ENCODE results near the gene RNF146. TPM values are rescaled to one million over a fixed set of nuclear protein-coding genes. Genes with fewer than 3 reads are reported as not detected.
A peak's percentile ranks its signal among the peaks of the same experiment; 100 is the strongest.

Gene RNF146
- total and polyA plus RNA-seq, 5 donors from 2014 or later: 7.9 to 17.5 (median 14.0) TPM

DNA sequence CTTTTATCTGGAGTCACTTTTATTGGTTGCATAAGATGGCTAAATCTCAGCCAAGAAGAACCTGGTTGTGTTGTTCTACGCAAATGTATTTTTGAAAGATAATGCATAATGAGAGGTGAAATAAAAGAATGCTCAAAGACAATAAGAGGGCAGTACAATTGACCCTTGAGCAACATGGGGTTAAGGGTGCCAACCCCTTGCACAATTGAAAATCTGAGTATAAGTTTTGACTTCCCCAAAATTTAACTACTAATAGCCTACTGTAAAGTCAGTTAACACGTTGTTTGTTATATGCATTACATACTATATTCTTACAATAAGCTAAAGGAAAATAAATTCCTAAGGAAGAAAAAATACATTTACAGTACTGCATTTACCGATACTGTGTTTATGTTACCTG lies 5.9 kb downstream of the RNF146 start:
- Histone ChIP-seq H3K27ac (ENCODE audit: insufficient read depth, low read length, poor library complexity, severe bottlenecking) (no peak overlapping the region), H3K27me3 (ENCODE audit: control insufficient read depth, insufficient read depth, low read length) (no peaks in the 10 kb centered on the region), H3K9me3 (ENCODE audit: control insufficient read depth in 2 of 2, low read length in 2 of 2) (no peaks in the 10 kb centered on the region), H3K4me3 (ENCODE audit: low read depth, low read length) (no peak overlapping the region), H3K4me1 (ENCODE audit: control insufficient read depth, insufficient read depth, low read length, poor library complexity, severe bottlenecking) (peaks cover 11% of the 10 kb centered on the region), H3K36me3 (ENCODE audit: control insufficient read depth, insufficient read depth, low read length) (no peaks in the 10 kb centered on the region)
- H3K4me3 Mint-ChIP-seq: peak overlapping the region in 1 of 4 donors; percentile 1
- DNase-seq (no peak), ATAC-seq (ENCODE audit: low read depth in 2 of 2) (no peak)
- H3K36me3 Mint-ChIP-seq: peaks cover 4% of the 10 kb centered on the region
- H3K27ac Mint-ChIP-seq: no peak overlapping the region
- peaks cover 0 to 1% (median 0%) of the 10 kb centered on the region in 7 donors for H3K9me3 Mint-ChIP-seq
- no peaks in the 10 kb centered on the region for H3K27me3 Mint-ChIP-seq
- H3K4me1 Mint-ChIP-seq: peaks cover 30 to 61% (median 45%) of the 10 kb centered on the region in 4 donors

DNA sequence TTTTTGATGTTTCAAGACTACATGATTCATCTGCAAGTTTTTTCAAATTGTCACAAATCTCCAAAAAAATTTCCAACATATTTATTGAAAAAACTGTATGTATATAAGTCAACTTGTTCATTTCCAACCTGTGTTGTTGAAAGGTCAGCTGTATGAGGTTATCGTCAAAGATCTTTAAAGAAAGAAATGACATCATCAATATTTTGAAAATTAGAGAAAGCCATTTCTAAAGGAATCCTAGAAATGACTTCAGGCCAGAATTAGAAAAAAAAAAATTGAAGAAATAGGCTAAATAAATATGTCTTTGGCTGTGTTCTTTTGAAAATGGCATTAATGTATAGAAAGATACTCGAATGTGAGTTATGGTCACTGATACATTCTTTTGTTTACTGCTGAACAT lies 6.8 kb downstream of the RNF146 start:
- DNase-seq: no peak
- no peak overlapping the region for H3K4me3 Mint-ChIP-seq
- Histone ChIP-seq H3K4me3 (ENCODE audit: low read depth, low read length) (no peak overlapping the region), H3K27me3 (ENCODE audit: control insufficient read depth, insufficient read depth, low read length) (no peaks in the 10 kb centered on the region), H3K27ac (ENCODE audit: insufficient read depth, low read length, poor library complexity, severe bottlenecking) (no peak overlapping the region), H3K4me1 (ENCODE audit: control insufficient read depth, insufficient read depth, low read length, poor library complexity, severe bottlenecking) (peaks cover 5% of the 10 kb centered on the region), H3K9me3 (ENCODE audit: control insufficient read depth in 2 of 2, low read length in 2 of 2) (no peaks in the 10 kb centered on the region), H3K36me3 (ENCODE audit: control insufficient read depth, insufficient read depth, low read length) (no peaks in the 10 kb centered on the region)
- no peak overlapping the region for H3K27ac Mint-ChIP-seq
- H3K4me1 Mint-ChIP-seq: peaks cover 20 to 51% (median 38%) of the 10 kb centered on the region in 4 donors
- no peaks in the 10 kb centered on the region for H3K9me3 Mint-ChIP-seq
- H3K27me3 Mint-ChIP-seq: no peaks in the 10 kb centered on the region
- no peak for ATAC-seq (ENCODE audit: low read depth in 2 of 2)
- peaks cover 4% of the 10 kb centered on the region for H3K36me3 Mint-ChIP-seq

DNA sequence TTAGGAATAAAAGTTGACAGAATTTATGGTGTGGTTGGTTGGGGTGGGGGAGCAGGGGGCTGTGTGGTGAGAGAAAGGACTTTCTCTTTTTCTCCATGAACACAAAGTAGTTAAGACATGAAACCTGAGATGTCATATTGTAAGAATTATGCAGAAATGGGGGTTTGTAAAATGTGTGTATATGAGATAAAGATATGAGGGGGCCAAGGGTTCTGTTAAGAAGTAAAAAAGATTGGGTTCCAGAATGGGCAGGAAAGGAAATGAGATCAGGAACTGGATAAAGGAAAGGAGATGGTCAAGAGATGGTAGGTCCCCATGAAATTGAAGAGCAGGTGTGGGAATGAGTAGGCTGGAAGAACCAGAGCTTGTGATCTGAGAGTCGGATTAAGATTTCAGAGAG lies 9.7 kb downstream of the RNF146 start:
- no peaks in the 10 kb centered on the region for H3K9me3 Mint-ChIP-seq
- H3K27ac ChIP-seq (ENCODE audit: insufficient read depth, low read length, poor library complexity, severe bottlenecking): no peak overlapping the region
- no peak overlapping the region for H3K4me3 Mint-ChIP-seq
- peaks cover 9% of the 10 kb centered on the region for H3K36me3 ChIP-seq (ENCODE audit: control insufficient read depth, insufficient read depth, low read length)
- H3K36me3 Mint-ChIP-seq: peaks cover 6% of the 10 kb centered on the region
- DNase-seq (no peak), ATAC-seq (ENCODE audit: low read depth in 2 of 2) (no peak)
- peaks cover 15 to 35% (median 29%) of the 10 kb centered on the region in 4 donors for H3K4me1 Mint-ChIP-seq
- no peaks in the 10 kb centered on the region for H3K27me3 ChIP-seq (ENCODE audit: control insufficient read depth, insufficient read depth, low read length)
- no peaks in the 10 kb centered on the region for H3K9me3 ChIP-seq (ENCODE audit: control insufficient read depth in 2 of 2, low read length in 2 of 2)
- H3K4me3 ChIP-seq (ENCODE audit: low read depth, low read length): no peak overlapping the region
- H3K4me1 ChIP-seq (ENCODE audit: control insufficient read depth, insufficient read depth, low read length, poor library complexity, severe bottlenecking): no peaks in the 10 kb centered on the region
- no peaks in the 10 kb centered on the region for H3K27me3 Mint-ChIP-seq
- H3K27ac Mint-ChIP-seq: no peak overlapping the region

DNA sequence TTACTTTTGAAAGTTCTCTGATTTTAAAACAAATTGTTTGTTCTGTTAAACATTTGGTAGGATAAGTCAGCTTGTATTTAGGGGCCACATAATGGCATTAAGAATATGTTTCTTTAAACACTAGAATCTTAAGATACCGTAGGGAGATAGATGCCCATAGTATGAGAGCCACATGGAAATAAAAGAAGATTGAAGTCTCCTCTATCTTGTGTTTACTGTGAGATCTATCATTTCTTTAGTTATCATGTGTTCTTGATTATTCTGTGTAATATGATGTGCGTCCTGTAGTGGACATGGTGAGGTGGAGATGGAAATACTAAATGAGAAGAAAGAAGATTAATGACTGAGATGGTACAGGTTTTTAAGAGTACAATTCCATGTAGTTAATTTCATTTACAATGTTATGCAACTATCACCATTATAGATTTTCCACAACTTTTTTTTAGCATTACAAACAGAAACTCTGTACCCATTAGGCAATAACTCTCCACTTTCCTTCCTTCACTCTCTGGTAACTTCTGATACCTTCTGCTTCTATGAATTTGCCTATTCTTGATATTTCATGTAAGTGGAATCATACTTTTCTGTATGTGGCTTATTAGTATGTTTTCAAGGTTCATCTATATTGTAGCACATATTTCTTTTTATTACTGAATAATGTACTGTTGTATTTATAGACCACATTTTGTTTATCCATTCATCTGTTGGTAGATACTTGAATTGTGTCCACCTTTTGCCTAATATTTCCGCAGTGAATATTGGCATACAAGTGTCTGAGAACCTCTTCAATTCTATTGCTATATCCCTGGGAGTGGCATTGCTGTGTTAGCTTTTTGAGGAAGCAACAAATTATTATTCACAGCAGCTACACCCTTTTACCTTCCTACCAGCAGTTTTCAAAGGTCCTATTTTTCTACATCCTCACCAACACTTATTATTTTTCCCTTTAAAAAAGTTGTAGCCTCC lies 11.5 kb downstream of the RNF146 start:
- Histone ChIP-seq H3K27me3 (ENCODE audit: control insufficient read depth, insufficient read depth, low read length) (no peaks in the 10 kb centered on the region), H3K9me3 (ENCODE audit: control insufficient read depth in 2 of 2, low read length in 2 of 2) (no peaks in the 10 kb centered on the region), H3K4me3 (ENCODE audit: low read depth, low read length) (no peak overlapping the region), H3K27ac (ENCODE audit: insufficient read depth, low read length, poor library complexity, severe bottlenecking) (no peak overlapping the region), H3K4me1 (ENCODE audit: control insufficient read depth, insufficient read depth, low read length, poor library complexity, severe bottlenecking) (no peaks in the 10 kb centered on the region), H3K36me3 (ENCODE audit: control insufficient read depth, insufficient read depth, low read length) (peaks cover 23% of the 10 kb centered on the region)
- DNase-seq (no peak), ATAC-seq (ENCODE audit: low read depth in 2 of 2) (no peak)
- no peak overlapping the region for H3K27ac Mint-ChIP-seq
- H3K36me3 Mint-ChIP-seq: peaks cover 16% of the 10 kb centered on the region
- peaks cover 11 to 25% (median 23%) of the 10 kb centered on the region in 4 donors for H3K4me1 Mint-ChIP-seq
- H3K4me3 Mint-ChIP-seq: no peak overlapping the region
- H3K27me3 Mint-ChIP-seq: no peaks in the 10 kb centered on the region
- H3K9me3 Mint-ChIP-seq: no peaks in the 10 kb centered on the region

DNA sequence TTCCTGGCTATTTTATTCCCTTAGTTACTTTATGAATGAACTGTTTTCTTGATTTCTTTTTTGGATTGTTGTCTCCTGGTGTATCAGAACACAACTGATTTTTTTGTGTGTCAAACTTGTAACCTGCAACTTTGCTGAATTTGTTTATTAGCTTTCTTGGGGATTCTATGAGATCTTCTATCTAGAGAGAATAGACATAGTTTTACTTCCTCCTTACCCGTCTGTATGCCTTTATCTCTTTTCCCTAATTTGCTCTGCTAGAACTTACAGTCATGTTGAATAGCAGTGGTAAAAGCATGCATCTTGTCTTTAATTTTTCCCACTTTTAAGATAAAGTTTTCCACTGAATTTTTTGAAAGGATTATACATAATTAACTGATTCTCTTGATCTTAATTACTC lies 13.2 kb downstream of the RNF146 start:
- H3K9me3 Mint-ChIP-seq: no peaks in the 10 kb centered on the region
- H3K4me1 Mint-ChIP-seq: peaks cover 15 to 20% (median 17%) of the 10 kb centered on the region in 4 donors
- H3K27ac ChIP-seq (ENCODE audit: insufficient read depth, low read length, poor library complexity, severe bottlenecking): no peak overlapping the region
- H3K27me3 ChIP-seq (ENCODE audit: control insufficient read depth, insufficient read depth, low read length): no peaks in the 10 kb centered on the region
- no peaks in the 10 kb centered on the region for H3K27me3 Mint-ChIP-seq
- DNase-seq (no peak), ATAC-seq (ENCODE audit: low read depth in 2 of 2) (no peak)
- H3K36me3 Mint-ChIP-seq: peaks cover 22% of the 10 kb centered on the region
- H3K4me3 Mint-ChIP-seq: no peak overlapping the region
- H3K36me3 ChIP-seq (ENCODE audit: control insufficient read depth, insufficient read depth, low read length): peaks cover 23% of the 10 kb centered on the region
- H3K9me3 ChIP-seq (ENCODE audit: control insufficient read depth in 2 of 2, low read length in 2 of 2): no peaks in the 10 kb centered on the region
- no peaks in the 10 kb centered on the region for H3K4me1 ChIP-seq (ENCODE audit: control insufficient read depth, insufficient read depth, low read length, poor library complexity, severe bottlenecking)
- H3K4me3 ChIP-seq (ENCODE audit: low read depth, low read length): no peak overlapping the region
- H3K27ac Mint-ChIP-seq: peak overlapping the region in 1 of 3 donors; percentile 5

DNA sequence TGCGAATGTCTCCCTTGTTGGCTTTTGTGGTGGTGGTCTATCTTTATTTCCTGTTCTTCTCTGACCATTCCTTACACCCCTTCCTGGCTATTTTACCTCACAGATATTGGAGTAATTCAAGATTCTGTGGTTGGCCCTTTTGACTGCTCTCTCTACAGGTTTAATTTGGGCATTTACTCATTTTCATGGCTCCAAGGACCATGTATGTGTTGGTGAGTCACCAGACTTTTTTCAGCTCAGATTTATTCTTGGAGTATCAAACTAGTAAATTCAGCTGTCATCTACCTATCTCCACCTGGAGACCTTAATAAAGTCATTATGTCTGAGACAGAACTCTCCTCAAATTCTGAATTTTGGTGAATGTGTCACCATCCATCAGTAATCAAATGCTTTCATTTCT lies 15.5 kb downstream of the RNF146 start:
- Mint-ChIP-seq H3K9me3 (peaks cover 0 to 2% (median 0%) of the 10 kb centered on the region in 7 donors), H3K4me1 (peaks cover 22 to 29% (median 24%) of the 10 kb centered on the region in 4 donors), H3K36me3 (peaks cover 39% of the 10 kb centered on the region), H3K27ac (peak overlapping the region; percentile 5 to 61 (median 34)), H3K27me3 (no peaks in the 10 kb centered on the region), H3K4me3 (no peak overlapping the region)
- Histone ChIP-seq H3K4me3 (ENCODE audit: low read depth, low read length) (no peak overlapping the region), H3K4me1 (ENCODE audit: control insufficient read depth, insufficient read depth, low read length, poor library complexity, severe bottlenecking) (no peaks in the 10 kb centered on the region), H3K27me3 (ENCODE audit: control insufficient read depth, insufficient read depth, low read length) (no peaks in the 10 kb centered on the region), H3K27ac (ENCODE audit: insufficient read depth, low read length, poor library complexity, severe bottlenecking) (no peak overlapping the region), H3K36me3 (ENCODE audit: control insufficient read depth, insufficient read depth, low read length) (peaks cover 38% of the 10 kb centered on the region), H3K9me3 (ENCODE audit: control insufficient read depth in 2 of 2, low read length in 2 of 2) (no peaks in the 10 kb centered on the region)
- DNase-seq: no peak
- ATAC-seq (ENCODE audit: low read depth in 2 of 2): no peak

DNA sequence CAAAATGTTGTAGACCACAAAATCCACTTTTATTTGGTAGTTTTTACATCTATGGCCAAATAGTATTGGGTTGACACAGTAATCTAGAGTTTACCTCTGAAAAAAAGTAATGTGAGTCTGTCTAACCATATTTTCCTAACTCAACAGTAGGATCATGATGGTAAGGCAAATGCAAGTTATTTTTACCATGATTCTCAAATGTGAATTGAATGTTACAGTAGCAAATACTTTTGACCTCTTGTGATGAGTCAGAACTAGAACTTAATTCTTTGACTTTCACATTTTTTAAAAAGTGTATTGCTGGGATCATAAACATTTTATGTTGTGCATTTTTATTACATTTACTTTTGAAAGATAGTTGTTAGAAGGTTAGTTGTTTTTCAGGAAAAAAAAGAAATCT lies 22.0 kb downstream of the RNF146 start:
- Histone ChIP-seq H3K4me3 (ENCODE audit: low read depth, low read length) (no peak overlapping the region), H3K27me3 (ENCODE audit: control insufficient read depth, insufficient read depth, low read length) (no peaks in the 10 kb centered on the region), H3K36me3 (ENCODE audit: control insufficient read depth, insufficient read depth, low read length) (peaks cover 32% of the 10 kb centered on the region), H3K9me3 (ENCODE audit: control insufficient read depth in 2 of 2, low read length in 2 of 2) (no peaks in the 10 kb centered on the region), H3K4me1 (ENCODE audit: control insufficient read depth, insufficient read depth, low read length, poor library complexity, severe bottlenecking) (peaks cover 9% of the 10 kb centered on the region), H3K27ac (ENCODE audit: insufficient read depth, low read length, poor library complexity, severe bottlenecking) (no peak overlapping the region)
- H3K27me3 Mint-ChIP-seq: no peaks in the 10 kb centered on the region
- ATAC-seq (ENCODE audit: low read depth in 2 of 2) (no peak), DNase-seq (no peak)
- peaks cover 30 to 49% (median 43%) of the 10 kb centered on the region in 4 donors for H3K4me1 Mint-ChIP-seq
- no peak overlapping the region for H3K27ac Mint-ChIP-seq
- peaks cover 0 to 2% (median 0%) of the 10 kb centered on the region in 7 donors for H3K9me3 Mint-ChIP-seq
- H3K4me3 Mint-ChIP-seq: no peak overlapping the region
- peaks cover 33% of the 10 kb centered on the region for H3K36me3 Mint-ChIP-seq

Data from CD4-positive, CD25-positive, alpha-beta regulatory T cell (primary cell).